Measurements from ENCODE around the gene NXPE4. TPM values are rescaled to one million over a fixed set of nuclear protein-coding genes. Genes with fewer than 3 reads are reported as not detected.
"Not testable (repeated sequence)": the region's sequence is repeated elsewhere in the genome, so short reads cannot be mapped to it uniquely, and the experiment has no call there.

Gene NXPE4
- total RNA-seq, 2 experiments from 2014 or later, result not detected

- H3K4me3 Mint-ChIP-seq, result no peak overlapping the region
- POLR2A ChIA-PET, result no interaction called here
- no peaks in the 10 kb centered on the region for H3K27me3 Mint-ChIP-seq
- no peaks in the 10 kb centered on the region for H3K36me3 Mint-ChIP-seq
- no peak overlapping the region for H3K27ac Mint-ChIP-seq
- ATAC-seq (ENCODE audit: low read depth) (no peak), DNase-seq (no peak)
- peaks cover 7% of the 10 kb centered on the region for H3K9me3 Mint-ChIP-seq
- no peaks in the 10 kb centered on the region for H3K4me1 Mint-ChIP-seq
Measured at GRCh38 chr11:114604886-114605285, 9.3 kb upstream of the NXPE4 start.

- Mint-ChIP-seq H3K27me3 (no peaks in the 10 kb centered on the region), H3K9me3 (peaks cover 7% of the 10 kb centered on the region), H3K36me3 (no peaks in the 10 kb centered on the region), H3K4me1 (no peaks in the 10 kb centered on the region), H3K27ac (no peak overlapping the region), H3K4me3 (no peak overlapping the region)
- DNase-seq, result no peak
- POLR2A ChIA-PET, result no interaction called here
- ATAC-seq (ENCODE audit: low read depth), result no peak
Measured at GRCh38 chr11:114604179-114604813, 8.7 kb upstream of the NXPE4 start.

GRCh38 chr11:114603151-114603550 is 7.6 kb upstream of the NXPE4 start:
- H3K36me3 Mint-ChIP-seq; POLR2A ChIA-PET; H3K27ac Mint-ChIP-seq; DNase-seq; H3K4me1 Mint-ChIP-seq; ATAC-seq (ENCODE audit: low read depth); H3K9me3 Mint-ChIP-seq; H3K4me3 Mint-ChIP-seq; H3K27me3 Mint-ChIP-seq: not testable (repeated sequence)

- no peaks in the 10 kb centered on the region for H3K36me3 Mint-ChIP-seq
- POLR2A ChIA-PET, result no interaction called here
- no peaks in the 10 kb centered on the region for H3K4me1 Mint-ChIP-seq
- H3K27me3 Mint-ChIP-seq, result no peaks in the 10 kb centered on the region
- H3K9me3 Mint-ChIP-seq, result peaks cover under 1% of the 10 kb centered on the region
- ATAC-seq (ENCODE audit: low read depth) (no peak), DNase-seq (no peak)
- no peak overlapping the region for H3K27ac Mint-ChIP-seq
- H3K4me3 Mint-ChIP-seq, result no peak overlapping the region
Measured at GRCh38 chr11:114598461-114598860, 2.9 kb upstream of the NXPE4 start.

GRCh38 chr11:114596175-114596919 is 761 bp upstream of the NXPE4 start:
- POLR2A ChIA-PET, result no interaction called here
- no peak overlapping the region for H3K27ac Mint-ChIP-seq
- peaks cover 2% of the 10 kb centered on the region for H3K27me3 Mint-ChIP-seq
- no peaks in the 10 kb centered on the region for H3K9me3 Mint-ChIP-seq
- H3K4me3 Mint-ChIP-seq, result no peak overlapping the region
- no peak for ATAC-seq (ENCODE audit: low read depth)
- no peaks in the 10 kb centered on the region for H3K36me3 Mint-ChIP-seq
- H3K4me1 Mint-ChIP-seq, result no peaks in the 10 kb centered on the region
- no peak for DNase-seq

- H3K27ac Mint-ChIP-seq, result no peak overlapping the region
- DNase-seq (no peak), ATAC-seq (ENCODE audit: low read depth) (no peak)
- H3K4me1 Mint-ChIP-seq, result no peaks in the 10 kb centered on the region
- peaks cover 2% of the 10 kb centered on the region for H3K27me3 Mint-ChIP-seq
- no peaks in the 10 kb centered on the region for H3K9me3 Mint-ChIP-seq
- POLR2A ChIA-PET, result no interaction called here
- no peaks in the 10 kb centered on the region for H3K36me3 Mint-ChIP-seq
- H3K4me3 Mint-ChIP-seq, result no peak overlapping the region
Measured at GRCh38 chr11:114594703-114595102, 883 bp downstream of the NXPE4 start.

- H3K27me3 Mint-ChIP-seq, result no peaks in the 10 kb centered on the region
- ATAC-seq (ENCODE audit: low read depth) (no peak), DNase-seq (no peak)
- H3K9me3 Mint-ChIP-seq, result peaks cover 16% of the 10 kb centered on the region
- H3K27ac Mint-ChIP-seq, result no peak overlapping the region
- H3K36me3 Mint-ChIP-seq, result no peaks in the 10 kb centered on the region
- no peak overlapping the region for H3K4me3 Mint-ChIP-seq
- POLR2A ChIA-PET, result no interaction called here
- H3K4me1 Mint-ChIP-seq, result no peaks in the 10 kb centered on the region
Measured at GRCh38 chr11:114587398-114587953, 8.1 kb downstream of the NXPE4 start.

GRCh38 chr11:114586797-114587196 is 8.8 kb downstream of the NXPE4 start:
- DNase-seq (no peak), ATAC-seq (ENCODE audit: low read depth) (no peak)
- POLR2A ChIA-PET, result no interaction called here
- Mint-ChIP-seq H3K27me3 (no peaks in the 10 kb centered on the region), H3K4me1 (no peaks in the 10 kb centered on the region), H3K9me3 (peaks cover 16% of the 10 kb centered on the region), H3K36me3 (no peaks in the 10 kb centered on the region), H3K27ac (no peak overlapping the region), H3K4me3 (no peak overlapping the region)

- no peaks in the 10 kb centered on the region for H3K4me1 Mint-ChIP-seq
- H3K4me3 Mint-ChIP-seq, result no peak overlapping the region
- H3K36me3 Mint-ChIP-seq, result no peaks in the 10 kb centered on the region
- no peak for DNase-seq
- no peak for ATAC-seq (ENCODE audit: low read depth)
- H3K27ac Mint-ChIP-seq, result no peak overlapping the region
- H3K27me3 Mint-ChIP-seq, result no peaks in the 10 kb centered on the region
- POLR2A ChIA-PET, result no interaction called here
- no peaks in the 10 kb centered on the region for H3K9me3 Mint-ChIP-seq
Measured at GRCh38 chr11:114571712-114572111, 23.9 kb downstream of the NXPE4 start.

- H3K36me3 Mint-ChIP-seq, result no peaks in the 10 kb centered on the region
Measured at GRCh38 chr11:114569801-114570200, 25.8 kb downstream of the NXPE4 start.

GRCh38 chr11:114566276-114566675 is 29.3 kb downstream of the NXPE4 start:
- H3K36me3 Mint-ChIP-seq, result no peaks in the 10 kb centered on the region
- H3K4me1 Mint-ChIP-seq, result no peaks in the 10 kb centered on the region
- ATAC-seq (ENCODE audit: low read depth), result no peak
- no peaks in the 10 kb centered on the region for H3K27me3 Mint-ChIP-seq
- no peak overlapping the region for H3K4me3 Mint-ChIP-seq
- POLR2A ChIA-PET, result no interaction called here
- DNase-seq, result no peak
- no peak overlapping the region for H3K27ac Mint-ChIP-seq
- H3K9me3 Mint-ChIP-seq, result no peaks in the 10 kb centered on the region

More at GRCh38 chr11:114569801-114570200, 25.8 kb downstream of the NXPE4 start:
- Mint-ChIP-seq H3K4me3 (no peak overlapping the region), H3K27ac (no peak overlapping the region), H3K4me1 (no peaks in the 10 kb centered on the region), H3K27me3 (no peaks in the 10 kb centered on the region), H3K9me3 (no peaks in the 10 kb centered on the region)
- DNase-seq, result no peak
- no peak for ATAC-seq (ENCODE audit: low read depth)
- POLR2A ChIA-PET, result no interaction called here

- Mint-ChIP-seq H3K4me1 (no peaks in the 10 kb centered on the region), H3K4me3 (no peak overlapping the region), H3K9me3 (no peaks in the 10 kb centered on the region), H3K36me3 (no peaks in the 10 kb centered on the region), H3K27me3 (no peaks in the 10 kb centered on the region), H3K27ac (no peak overlapping the region)
- POLR2A ChIA-PET, result no interaction called here
- no peak for ATAC-seq (ENCODE audit: low read depth)
- no peak for DNase-seq
Measured at GRCh38 chr11:114564831-114565230, 30.8 kb downstream of the NXPE4 start.

- no peaks in the 10 kb centered on the region for H3K9me3 Mint-ChIP-seq
- H3K4me3 Mint-ChIP-seq, result no peak overlapping the region
- DNase-seq (no peak), ATAC-seq (ENCODE audit: low read depth) (no peak)
- POLR2A ChIA-PET, result no interaction called here
- H3K27ac Mint-ChIP-seq, result no peak overlapping the region
- no peaks in the 10 kb centered on the region for H3K27me3 Mint-ChIP-seq
- H3K4me1 Mint-ChIP-seq, result no peaks in the 10 kb centered on the region
- no peaks in the 10 kb centered on the region for H3K36me3 Mint-ChIP-seq
Measured at GRCh38 chr11:114563077-114563476, 32.5 kb downstream of the NXPE4 start.

- ATAC-seq (ENCODE audit: low read depth) (no peak), DNase-seq (no peak)
- H3K36me3 Mint-ChIP-seq, result no peaks in the 10 kb centered on the region
- POLR2A ChIA-PET, result no interaction called here
- H3K9me3 Mint-ChIP-seq, result no peaks in the 10 kb centered on the region
- H3K27me3 Mint-ChIP-seq, result no peaks in the 10 kb centered on the region
- H3K4me1 Mint-ChIP-seq, result no peaks in the 10 kb centered on the region
- H3K27ac Mint-ChIP-seq, result no peak overlapping the region
- H3K4me3 Mint-ChIP-seq, result no peak overlapping the region
Measured at GRCh38 chr11:114562166-114562916, 33.2 kb downstream of the NXPE4 start.
